ENCODE data around the gene MMP15. TPM values are rescaled to one million over a fixed set of nuclear protein-coding genes. Genes with fewer than 3 reads are reported as not detected.
"Not testable (repeated sequence)": the region's sequence is repeated elsewhere in the genome, so short reads cannot be mapped to it uniquely, and the experiment has no call there.

Gene MMP15
- total and polyA plus RNA-seq, 2 donors (not counting 3 experiments of a cell fraction or from before 2014, with no cell fraction given): 12.6 to 16.0 TPM

DNA sequence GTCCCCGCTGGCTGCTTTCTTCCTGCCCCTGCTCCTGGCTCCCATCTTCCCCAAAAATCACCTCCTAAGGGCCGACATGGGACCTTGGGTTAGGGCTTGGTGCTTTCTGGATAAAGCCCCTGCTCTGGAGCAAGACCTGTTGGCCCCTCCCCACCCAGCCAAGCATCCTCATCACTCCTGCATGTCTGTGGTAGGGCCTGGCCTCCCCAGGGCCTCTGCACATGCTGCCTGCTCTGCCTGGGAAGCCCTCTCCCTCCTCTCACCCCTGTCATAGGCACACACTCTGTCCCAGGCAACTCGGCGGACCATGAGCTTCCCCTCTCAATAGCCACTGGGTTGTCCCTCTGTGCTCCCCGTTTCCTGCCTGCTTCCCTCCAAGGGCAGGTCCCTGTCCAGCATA lies 68.5 kb downstream of the MMP15 start:
- H3K9me1 ChIP-seq (replicated peaks; ENCODE audit: control insufficient read depth, extremely low read depth, insufficient read depth, low read length): no peaks in the 10 kb centered on the region
- TF ChIP-seq POLR2AphosphoS5 (IDR thresholded peaks at IDR 0.05; ENCODE audit: insufficient read depth, low read depth, low read length): no peak
- no peak for TF ChIP-seq JUN (IDR thresholded peaks at IDR 0.05; ENCODE audit: borderline replicate concordance, insufficient read depth, insufficient read length, low read depth)
- TF ChIP-seq GATA2 (IDR thresholded peaks at IDR 0.05; ENCODE audit: insufficient read depth, insufficient read length, low read depth, low read length): no peak
- no peak overlapping the region for H3K4me3 ChIP-seq (replicated peaks in 1 of 3; ENCODE audit: insufficient read depth in 1 of 3, low read depth in 1 of 3, low read length in 3 of 3)
- H2AFZ ChIP-seq (ENCODE audit: low read depth, low read length): no peak overlapping the region
- FAIRE-seq: no peak
- H3K4me2 ChIP-seq (ENCODE audit: insufficient read depth, low read length): no peak overlapping the region
- no peak overlapping the region for H3K27ac ChIP-seq (ENCODE audit: insufficient read depth, low read depth, low read length)
- H3K36me3 ChIP-seq (ENCODE audit: control insufficient read depth in 2 of 2, extremely low read depth in 1 of 2, insufficient read depth in 2 of 2, low read length in 2 of 2): no peaks in the 10 kb centered on the region
- H3K27me3 ChIP-seq (ENCODE audit: control insufficient read depth in 2 of 2, insufficient read depth in 2 of 2, low read length in 2 of 2): no peaks in the 10 kb centered on the region
- POLR2A ChIA-PET: no interaction called here
- intact Hi-C loops (cut with micrococcal nuclease) (no loop called here), dilution Hi-C loops (cut with MboI; ENCODE audit: extremely low pct_ligation_motif_present, low sequenced_read_pairs) (no loop called here)
- no peaks in the 10 kb centered on the region for H3K9me3 ChIP-seq (replicated peaks; ENCODE audit: control insufficient read depth, insufficient read depth, low read length)
- H3K4me1 ChIP-seq (ENCODE audit: control insufficient read depth, extremely low read depth, insufficient read depth, low read length): no peaks in the 10 kb centered on the region
- no peaks in the 10 kb centered on the region for H4K20me1 ChIP-seq (replicated peaks; ENCODE audit: control insufficient read depth, extremely low read depth, insufficient read depth, low read length)
- no peaks in the 10 kb centered on the region for H3K79me2 ChIP-seq (ENCODE audit: control insufficient read depth, insufficient read depth, low read length)
- CTCF ChIA-PET: interaction anchor here (0.8 kb wide), 1 partner anchor 10 kb away, joined by 3 read pairs; no protein-coding TSS in a partner anchor
- no TSS peak for BruUV-seq (replicated peaks)
- no peak overlapping the region for H3K9ac ChIP-seq (replicated peaks; ENCODE audit: extremely low read depth, insufficient read depth, low read length)
- DNase-seq (ENCODE audit: low read depth, low spot score): no peak

DNA sequence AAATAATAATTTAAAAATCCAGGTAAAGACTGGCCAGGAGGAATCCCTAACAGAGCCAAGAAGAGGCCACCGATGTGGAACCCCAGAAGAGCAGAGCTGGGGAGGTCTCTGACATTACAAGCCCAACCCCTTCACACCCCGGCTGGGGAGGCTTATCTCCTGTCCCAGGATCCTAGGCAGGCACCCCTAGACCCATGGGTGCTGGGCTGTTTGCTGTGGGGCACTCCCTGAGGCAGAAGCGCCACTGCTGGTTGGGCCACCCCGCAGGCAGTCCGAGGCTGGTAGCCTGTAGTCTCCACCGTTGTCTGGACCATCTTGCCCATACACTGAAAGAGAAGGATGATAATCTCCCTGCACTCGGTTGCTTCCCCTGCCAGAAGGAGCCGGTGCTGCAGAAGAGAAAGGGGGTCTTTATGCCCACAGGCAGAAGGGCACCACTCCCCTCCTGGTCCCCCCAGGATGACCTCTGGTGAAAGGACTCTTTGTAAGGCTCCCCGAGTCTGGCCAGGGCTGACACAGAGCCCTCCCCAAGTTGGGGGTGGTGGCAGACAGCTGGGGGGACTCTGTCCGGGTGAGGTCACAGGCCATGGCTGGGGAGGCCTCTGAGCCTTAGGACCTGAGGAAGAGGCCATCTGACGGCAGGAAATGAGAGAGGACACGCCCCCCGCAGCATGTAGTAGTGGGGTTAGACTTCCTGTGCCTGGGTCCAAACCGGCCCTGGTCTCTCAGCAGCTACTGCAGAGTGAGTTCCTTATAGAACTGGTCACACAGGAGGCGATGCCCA lies 69.4 kb downstream of the MMP15 start:
- Histone ChIP-seq H3K27ac (ENCODE audit: insufficient read depth, low read depth, low read length) (no peak overlapping the region), H3K4me2 (ENCODE audit: insufficient read depth, low read length) (no peak overlapping the region), H3K4me1 (ENCODE audit: control insufficient read depth, extremely low read depth, insufficient read depth, low read length) (no peaks in the 10 kb centered on the region), H3K9me1 (replicated peaks; ENCODE audit: control insufficient read depth, extremely low read depth, insufficient read depth, low read length) (no peaks in the 10 kb centered on the region), H3K9me3 (replicated peaks; ENCODE audit: control insufficient read depth, insufficient read depth, low read length) (no peaks in the 10 kb centered on the region), H3K4me3 (replicated peaks in 1 of 3; ENCODE audit: insufficient read depth in 1 of 3, low read depth in 1 of 3, low read length in 3 of 3) (no peak overlapping the region), H2AFZ (ENCODE audit: low read depth, low read length) (no peak overlapping the region), H3K9ac (replicated peaks; ENCODE audit: extremely low read depth, insufficient read depth, low read length) (no peak overlapping the region), H3K27me3 (ENCODE audit: control insufficient read depth in 2 of 2, insufficient read depth in 2 of 2, low read length in 2 of 2) (no peaks in the 10 kb centered on the region), H3K79me2 (ENCODE audit: control insufficient read depth, insufficient read depth, low read length) (no peaks in the 10 kb centered on the region), H4K20me1 (replicated peaks; ENCODE audit: control insufficient read depth, extremely low read depth, insufficient read depth, low read length) (no peaks in the 10 kb centered on the region), H3K36me3 (ENCODE audit: control insufficient read depth in 2 of 2, extremely low read depth in 1 of 2, insufficient read depth in 2 of 2, low read length in 2 of 2) (no peaks in the 10 kb centered on the region)
- POLR2A ChIA-PET: no interaction called here
- DNase-seq (ENCODE audit: low read depth, low spot score) (no peak), FAIRE-seq (no peak)
- TF ChIP-seq POLR2AphosphoS5 (IDR thresholded peaks at IDR 0.05; ENCODE audit: insufficient read depth, low read depth, low read length) (no peak), MYC (IDR thresholded peaks at IDR 0.05; ENCODE audit: low read depth, low read length) (no peak)
- dilution Hi-C loops (cut with MboI; ENCODE audit: extremely low pct_ligation_motif_present, low sequenced_read_pairs): no loop called here
- intact Hi-C loops (cut with micrococcal nuclease): no loop called here
- CTCF ChIA-PET: no interaction called here
- BruUV-seq (replicated peaks): no TSS peak

DNA sequence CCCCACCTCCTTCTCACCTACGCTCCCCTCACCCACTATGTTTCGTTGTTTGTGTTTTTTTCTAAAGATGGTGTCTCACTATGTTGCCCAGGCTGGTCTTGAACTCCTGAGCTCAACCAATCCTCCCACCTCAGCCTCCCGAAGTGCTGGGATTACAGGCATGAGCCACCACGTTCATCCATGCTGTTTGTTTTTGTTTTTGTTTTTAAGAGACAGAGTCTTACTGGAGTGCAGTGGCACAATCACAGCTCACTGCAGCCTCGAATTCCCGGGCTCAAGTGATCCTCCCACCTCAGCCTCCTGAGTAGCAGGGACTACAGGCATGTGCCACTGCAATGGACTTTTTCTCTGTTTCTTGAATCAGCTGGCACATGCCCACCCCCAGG lies 70.0 kb downstream of the MMP15 start:
- CTCF ChIA-PET: interaction anchor here (2.1 kb wide), 1 partner anchor 26 kb away, joined by 11 read pairs; no protein-coding TSS in a partner anchor

More for the DNA sequence above, 70.0 kb downstream of the MMP15 start:
- H3K4me1 ChIP-seq (ENCODE audit: control insufficient read depth, extremely low read depth, insufficient read depth, low read length); H2AFZ ChIP-seq (ENCODE audit: low read depth, low read length); H3K4me3 ChIP-seq (replicated peaks in 1 of 3; ENCODE audit: insufficient read depth in 1 of 3, low read depth in 1 of 3, low read length in 3 of 3); FAIRE-seq; intact Hi-C loops (cut with micrococcal nuclease); H3K9me1 ChIP-seq (replicated peaks; ENCODE audit: control insufficient read depth, extremely low read depth, insufficient read depth, low read length); dilution Hi-C loops (cut with MboI; ENCODE audit: extremely low pct_ligation_motif_present, low sequenced_read_pairs); H3K27ac ChIP-seq (ENCODE audit: insufficient read depth, low read depth, low read length); H4K20me1 ChIP-seq (replicated peaks; ENCODE audit: control insufficient read depth, extremely low read depth, insufficient read depth, low read length); DNase-seq (ENCODE audit: low read depth, low spot score); H3K36me3 ChIP-seq (ENCODE audit: control insufficient read depth in 2 of 2, extremely low read depth in 1 of 2, insufficient read depth in 2 of 2, low read length in 2 of 2); H3K9ac ChIP-seq (replicated peaks; ENCODE audit: extremely low read depth, insufficient read depth, low read length); H3K27me3 ChIP-seq (ENCODE audit: control insufficient read depth in 2 of 2, insufficient read depth in 2 of 2, low read length in 2 of 2); H3K79me2 ChIP-seq (ENCODE audit: control insufficient read depth, insufficient read depth, low read length); H3K9me3 ChIP-seq (replicated peaks; ENCODE audit: control insufficient read depth, insufficient read depth, low read length); POLR2A ChIA-PET; BruUV-seq (replicated peaks); H3K4me2 ChIP-seq (ENCODE audit: insufficient read depth, low read length): not testable (repeated sequence)

All from endothelial cell of umbilical vein (primary cell).